NCI-H1436 treated with DMSO at 0.1 percent for 48 hours (cell line): ENCODE measurements around the gene PSMF1.

ENCODE experiments used
- DNase-seq: peaks from one replicate; lab custom pipeline; 2025; lab: John Stamatoyannopoulos, UW

PSMF1 gene

DNA sequence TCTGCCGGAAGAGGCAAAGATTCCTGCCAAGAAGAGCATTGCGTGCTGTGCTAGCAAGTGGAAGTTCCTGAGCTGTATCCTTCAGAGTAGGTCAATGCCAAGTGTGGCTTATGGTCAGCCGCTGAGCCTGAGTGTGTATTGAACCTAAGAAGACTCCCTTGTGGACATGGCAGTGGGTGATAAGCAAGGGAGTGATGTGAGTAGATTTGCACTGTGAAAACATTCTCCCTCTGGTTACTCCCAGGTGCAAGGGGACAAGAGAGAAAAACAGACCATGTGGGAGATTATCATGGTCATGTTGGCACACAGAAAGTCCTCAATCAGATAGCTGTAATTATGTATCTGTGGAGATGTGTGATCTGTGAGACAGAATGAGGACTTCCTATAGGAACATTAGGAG lies 72.4 kb downstream of the PSMF1 start:
- no peak for DNase-seq

DNA sequence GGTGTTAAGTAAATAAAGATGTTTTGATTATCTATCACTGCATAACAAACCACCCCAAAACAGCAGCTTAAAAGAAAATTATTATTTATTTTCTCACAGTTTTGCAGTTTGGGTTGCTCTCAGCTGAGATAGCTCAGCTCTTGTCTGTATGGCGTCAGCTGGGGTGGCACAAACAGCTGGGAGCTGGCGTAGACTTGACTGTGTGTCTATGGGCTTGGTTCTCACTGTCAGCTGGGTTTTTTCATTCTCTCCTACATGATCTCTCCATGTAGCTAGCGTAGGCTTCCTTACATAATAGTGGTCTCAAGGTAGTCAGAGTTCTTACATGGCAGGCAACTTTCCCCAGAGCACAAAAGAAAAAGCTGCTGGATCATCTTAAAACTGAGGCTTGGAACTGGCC lies 72.9 kb downstream of the PSMF1 start:
- DNase-seq: no peak

DNA sequence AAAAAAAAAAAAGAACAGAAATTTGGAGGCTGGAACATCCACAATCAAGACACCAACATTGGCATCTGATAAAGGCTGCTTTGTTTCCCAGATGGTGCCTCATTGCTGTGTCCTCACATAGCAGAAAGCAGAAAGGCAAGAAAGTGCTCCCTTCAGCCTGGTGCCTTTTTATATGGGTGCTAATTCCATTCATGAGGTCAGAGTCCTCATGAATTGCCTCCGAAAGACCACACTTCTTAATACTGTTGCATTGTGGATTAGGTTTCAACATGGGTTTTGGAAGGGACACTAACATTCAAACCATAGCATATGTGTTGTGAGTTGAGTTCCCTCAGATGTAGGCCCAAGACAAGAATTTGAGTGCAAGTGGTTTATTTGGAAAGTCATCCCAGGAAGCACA lies 76.8 kb downstream of the PSMF1 start:
- no peak for DNase-seq

DNA sequence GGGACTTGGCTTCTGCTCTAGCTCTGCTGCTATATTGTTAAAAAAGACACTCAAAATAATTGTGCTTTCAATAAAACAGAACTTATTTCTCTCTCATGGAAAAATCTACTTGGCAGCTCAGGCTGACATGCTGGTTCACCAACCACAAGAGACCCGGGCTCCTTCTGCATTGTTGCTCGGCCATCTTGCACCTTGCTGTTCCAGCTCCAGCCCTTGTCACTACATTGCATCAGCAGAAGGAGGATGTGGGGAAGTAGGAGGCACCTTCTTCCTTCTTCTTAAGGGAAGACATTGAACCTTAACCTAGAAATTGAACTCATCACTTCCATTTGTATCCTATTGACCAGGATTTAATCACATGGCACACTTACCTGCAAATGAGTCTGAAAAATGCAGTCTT lies 78.2 kb downstream of the PSMF1 start:
- DNase-seq: no peak

DNA sequence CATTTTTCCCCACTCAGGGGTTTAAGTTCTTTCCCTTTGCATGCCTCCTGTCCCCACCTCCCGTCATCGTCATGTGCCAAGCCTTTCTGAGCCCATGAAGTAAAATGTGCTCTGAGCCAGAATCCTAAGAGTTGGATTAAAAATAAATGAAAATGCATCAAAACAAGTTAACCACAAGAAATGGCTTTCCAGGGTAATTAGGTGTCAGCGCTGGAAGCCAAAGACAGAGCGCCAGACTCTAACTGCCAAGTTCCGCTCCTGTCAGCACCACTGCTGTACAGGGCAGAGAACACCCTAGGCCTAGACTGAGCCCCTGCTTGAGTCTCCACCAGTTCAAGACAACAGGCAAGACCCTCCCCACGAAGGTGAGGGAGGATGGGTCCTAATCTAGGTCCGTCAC lies 79.4 kb downstream of the PSMF1 start:
- DNase-seq: no peak

DNA sequence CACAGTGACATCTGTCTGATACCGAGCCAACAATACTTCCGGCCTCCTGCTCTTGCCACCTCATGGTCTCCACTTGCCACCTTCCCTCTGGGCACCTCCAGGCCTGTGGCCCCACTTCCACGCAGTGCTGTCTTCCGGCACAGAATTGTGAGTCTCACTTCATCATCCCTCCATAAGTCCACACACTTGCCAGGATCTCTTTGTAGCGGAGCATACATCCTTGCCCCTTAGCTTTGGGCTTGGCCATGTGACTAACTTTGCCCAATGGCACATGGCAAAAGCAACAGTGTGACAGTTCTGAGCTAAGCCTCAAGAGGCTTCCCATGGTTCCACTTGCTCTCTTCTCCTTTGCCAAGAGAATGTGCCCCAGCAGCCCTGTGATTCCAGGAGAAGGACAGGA lies 80.3 kb downstream of the PSMF1 start:
- no peak for DNase-seq

DNA sequence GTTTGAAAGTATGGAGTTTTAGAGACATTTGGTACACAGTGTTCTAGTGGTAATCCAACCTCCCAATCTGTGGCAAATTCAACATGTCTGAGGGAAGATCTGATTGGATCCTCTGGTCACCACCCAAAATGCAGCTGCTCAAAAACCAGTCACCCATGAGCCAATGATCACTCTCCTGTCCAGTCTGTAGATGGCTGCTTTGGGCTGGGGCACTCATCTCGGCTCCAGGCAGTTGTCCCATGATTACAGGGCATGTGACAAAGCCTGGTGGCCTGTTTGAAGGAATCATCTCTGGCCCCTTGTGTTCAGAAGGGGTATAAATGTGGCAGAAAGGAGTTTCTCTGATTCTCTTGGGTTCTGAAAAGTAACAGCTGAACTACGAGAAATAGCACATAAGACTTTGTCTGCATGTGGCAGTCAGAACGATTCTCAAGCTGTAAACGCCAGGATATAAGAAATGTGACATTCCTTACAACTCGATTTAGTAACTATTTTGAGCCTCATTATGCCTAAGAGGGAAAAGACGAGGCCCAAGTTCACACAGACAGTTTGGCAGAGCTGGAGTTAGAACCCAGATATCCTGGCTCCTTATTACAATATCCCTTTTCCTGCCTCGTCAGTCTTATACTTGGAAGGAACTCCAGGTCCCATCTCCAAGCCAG lies 80.9 kb downstream of the PSMF1 start:
- no peak for DNase-seq

DNA sequence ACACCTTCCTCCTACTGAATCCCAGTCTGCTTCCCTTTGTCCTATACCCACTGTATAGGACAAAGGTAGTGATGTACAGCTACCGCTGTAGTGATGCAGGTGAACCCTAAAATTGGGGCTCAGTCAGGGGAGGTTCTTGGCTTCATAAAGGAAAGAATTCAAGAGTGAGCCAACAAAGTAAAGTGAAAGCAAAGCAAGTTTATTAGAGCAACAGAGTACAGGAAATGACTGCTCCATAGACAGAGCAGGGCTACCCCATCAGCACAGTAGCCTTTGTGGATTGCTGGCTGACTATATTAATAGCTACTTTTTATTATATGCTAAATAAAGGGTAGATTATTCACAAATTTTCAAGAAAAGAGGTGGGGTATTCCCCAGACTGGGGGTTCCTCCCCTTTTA lies 81.6 kb downstream of the PSMF1 start:
- DNase-seq: no peak

DNA sequence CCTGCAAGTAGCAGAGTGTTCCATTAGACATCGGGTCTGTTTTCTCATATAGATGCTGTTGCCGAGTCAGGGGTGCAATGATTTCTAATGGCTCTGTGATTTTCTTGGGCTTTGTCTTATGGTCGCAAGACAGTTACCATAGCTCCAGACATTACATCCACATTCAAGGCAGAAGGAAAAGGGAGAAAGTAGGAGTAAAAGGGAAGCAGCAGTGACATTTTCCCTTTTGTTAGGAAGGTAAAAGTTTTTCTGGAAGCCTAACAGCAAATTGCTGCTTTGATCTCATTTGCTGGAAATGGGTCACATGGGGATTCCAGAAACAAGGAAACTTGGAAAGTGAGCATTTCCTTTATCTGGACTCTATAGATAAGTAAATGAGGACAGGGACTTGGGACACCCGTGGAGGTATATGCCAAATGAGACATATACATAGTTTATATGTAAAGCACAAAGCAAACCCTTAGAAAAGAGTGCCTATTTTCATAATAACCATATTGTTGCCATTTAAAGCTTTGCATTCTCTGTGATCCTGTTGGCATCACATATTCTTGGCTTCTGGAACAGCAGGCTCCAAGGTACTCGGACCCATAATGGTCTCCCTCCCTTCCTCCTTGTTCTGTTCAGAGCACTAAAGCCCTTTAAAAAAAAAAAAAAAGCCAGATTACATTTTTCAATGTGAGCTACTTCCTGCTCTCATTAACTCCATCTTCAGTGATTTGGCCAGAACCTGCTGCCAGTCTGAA lies 84.5 kb downstream of the PSMF1 start, which contains the start of gene C20orf202:
Gene C20orf202, plus strand, starts transcription at position 693 of the 743 bp plus-strand sequence. CDS start 132 bp downstream, outside the sequence.
- DNase-seq: no peak

DNA sequence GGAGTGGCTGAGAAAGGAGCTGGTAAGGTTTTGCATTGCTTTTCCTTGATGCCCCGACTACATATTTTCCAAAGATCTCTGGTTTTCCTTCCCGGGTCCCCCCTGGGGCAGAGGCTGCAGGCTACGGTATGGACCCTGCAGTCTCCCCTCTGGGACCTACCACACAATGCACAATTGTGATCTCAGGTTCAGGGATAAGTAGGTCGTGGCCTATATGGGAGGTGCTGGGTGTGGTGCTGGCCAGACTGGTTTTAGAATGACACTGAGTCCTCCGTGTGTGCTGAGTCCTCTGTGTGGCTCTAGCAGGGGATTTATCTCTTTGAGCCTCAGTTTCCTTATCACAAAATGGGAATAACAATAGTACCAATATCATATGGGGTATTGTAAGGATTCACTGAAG lies 85.2 kb downstream of the PSMF1 start:
- DNase-seq: no peak

DNA sequence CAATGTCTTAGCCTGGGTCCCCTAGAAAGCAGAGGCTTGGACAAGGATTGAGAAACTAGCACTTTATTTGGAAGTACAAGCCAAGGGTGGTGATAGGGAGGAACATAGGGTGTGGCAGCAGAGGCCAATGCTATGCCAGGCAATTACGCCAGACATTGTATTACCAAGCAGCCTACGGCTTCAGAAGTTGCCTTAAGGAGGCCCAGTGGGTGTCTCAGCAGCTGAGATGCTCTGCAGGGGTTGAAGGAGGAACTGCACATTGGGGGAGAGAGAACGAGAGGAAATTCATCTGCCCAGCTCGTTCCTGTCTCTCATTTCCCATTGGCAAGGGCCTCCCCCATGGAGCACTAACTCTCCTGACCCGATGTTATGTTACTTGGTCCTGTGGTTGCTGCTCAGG lies 85.7 kb downstream of the PSMF1 start:
- DNase-seq: no peak

DNA sequence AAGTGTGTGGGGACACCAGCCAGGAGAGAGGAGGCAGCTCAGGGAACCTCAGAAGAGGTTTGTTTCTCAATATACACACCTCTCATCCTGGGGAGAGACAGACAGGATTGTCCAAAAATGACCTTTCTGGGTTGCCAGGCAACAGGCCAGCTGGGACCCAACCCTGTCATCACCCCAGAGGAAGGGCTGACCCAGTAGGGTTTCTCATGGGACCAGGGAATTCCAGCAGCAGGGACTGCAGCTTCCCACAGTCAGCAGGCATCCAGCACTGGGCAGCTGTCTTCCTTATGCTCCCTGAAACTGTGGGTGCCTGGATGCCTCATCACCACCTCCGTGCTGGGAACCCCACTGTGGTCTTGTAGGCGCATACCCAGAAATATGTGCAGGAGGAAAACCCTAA lies 86.2 kb downstream of the PSMF1 start:
- no peak for DNase-seq

DNA sequence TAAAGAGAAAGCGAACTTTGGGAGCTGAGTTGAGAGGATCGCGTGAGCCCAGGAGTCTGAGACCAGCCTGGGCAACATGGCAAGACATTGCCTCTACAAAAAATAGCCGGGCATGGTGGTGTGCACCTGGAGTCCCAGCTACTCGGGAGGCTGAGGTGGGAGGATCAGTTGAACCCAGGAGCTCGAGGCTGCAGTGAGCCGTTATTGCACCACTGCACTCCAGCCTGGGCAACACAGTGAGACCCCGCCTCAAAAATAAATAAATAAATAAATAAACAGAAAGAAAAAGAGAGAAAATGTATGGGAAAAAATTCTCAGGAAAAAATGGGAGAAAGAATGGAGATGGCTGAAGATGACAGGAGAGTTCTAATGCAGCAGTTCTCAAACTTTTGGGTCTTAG lies 87.4 kb downstream of the PSMF1 start:
- no peak for DNase-seq

DNA sequence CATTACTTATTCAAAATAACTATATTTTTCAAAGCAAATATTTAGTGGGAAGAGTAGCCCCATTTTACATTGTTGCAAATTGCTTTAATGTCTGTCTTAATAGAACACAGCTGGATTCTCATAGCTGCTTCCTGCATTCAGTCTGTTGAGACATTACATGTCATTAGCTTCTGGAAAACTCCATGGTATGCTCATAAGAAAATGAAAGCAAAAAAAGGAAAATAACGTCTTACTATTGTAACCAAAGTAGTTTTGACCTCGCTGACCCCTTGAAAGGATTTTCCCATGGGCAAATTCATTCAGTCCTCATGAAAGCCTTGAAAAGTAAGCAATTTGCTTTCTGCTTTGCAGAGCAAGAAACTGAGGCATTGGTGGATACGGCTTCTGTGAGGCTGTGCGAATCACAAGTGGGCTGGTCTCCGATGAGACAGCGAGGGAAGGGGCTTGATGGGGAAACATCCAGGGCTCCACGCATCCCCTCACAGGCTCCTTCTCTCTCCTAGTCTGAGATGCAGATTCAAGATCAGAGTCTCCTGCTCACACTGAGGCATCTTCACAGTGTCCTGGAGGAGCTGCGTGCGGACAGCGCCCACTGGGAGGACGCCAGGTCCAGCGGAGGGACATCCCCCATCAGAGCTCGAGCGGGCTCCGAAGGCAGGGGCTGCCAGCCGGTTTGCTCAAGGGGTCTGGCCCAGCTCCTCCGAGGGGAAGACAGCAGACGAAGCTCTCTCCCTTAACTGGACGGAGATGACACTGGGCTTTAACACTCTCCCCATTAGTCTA lies 88.2 kb downstream of the PSMF1 start:
- no peak for DNase-seq

DNA sequence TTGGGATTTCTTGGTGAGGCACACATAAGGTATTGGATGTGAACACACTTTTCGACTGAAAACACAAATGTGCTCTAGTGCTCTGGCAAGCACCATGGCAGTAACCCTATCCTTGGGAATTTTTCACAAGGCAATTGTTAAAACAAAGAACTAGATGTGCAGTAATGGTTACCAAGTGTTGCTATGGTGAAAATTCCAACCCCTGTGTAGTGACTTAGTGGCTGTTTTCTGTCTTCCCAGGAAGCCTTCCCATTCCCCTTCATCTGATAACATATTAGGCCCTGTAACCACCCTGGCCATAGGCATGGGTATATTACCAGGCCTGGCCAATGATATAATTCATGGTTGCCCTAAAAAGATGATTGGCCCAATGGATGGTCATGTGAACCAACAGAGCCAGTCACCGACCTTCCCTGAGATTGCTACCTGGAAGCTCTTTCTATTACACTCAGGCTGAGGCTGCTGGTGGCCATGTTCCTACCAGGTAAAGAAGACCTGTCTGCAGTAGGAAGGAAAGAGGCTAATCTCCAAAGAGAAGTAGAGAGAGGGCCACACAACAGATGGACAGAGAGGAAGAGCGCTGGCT lies 89.0 kb downstream of the PSMF1 start:
- no peak for DNase-seq

DNA sequence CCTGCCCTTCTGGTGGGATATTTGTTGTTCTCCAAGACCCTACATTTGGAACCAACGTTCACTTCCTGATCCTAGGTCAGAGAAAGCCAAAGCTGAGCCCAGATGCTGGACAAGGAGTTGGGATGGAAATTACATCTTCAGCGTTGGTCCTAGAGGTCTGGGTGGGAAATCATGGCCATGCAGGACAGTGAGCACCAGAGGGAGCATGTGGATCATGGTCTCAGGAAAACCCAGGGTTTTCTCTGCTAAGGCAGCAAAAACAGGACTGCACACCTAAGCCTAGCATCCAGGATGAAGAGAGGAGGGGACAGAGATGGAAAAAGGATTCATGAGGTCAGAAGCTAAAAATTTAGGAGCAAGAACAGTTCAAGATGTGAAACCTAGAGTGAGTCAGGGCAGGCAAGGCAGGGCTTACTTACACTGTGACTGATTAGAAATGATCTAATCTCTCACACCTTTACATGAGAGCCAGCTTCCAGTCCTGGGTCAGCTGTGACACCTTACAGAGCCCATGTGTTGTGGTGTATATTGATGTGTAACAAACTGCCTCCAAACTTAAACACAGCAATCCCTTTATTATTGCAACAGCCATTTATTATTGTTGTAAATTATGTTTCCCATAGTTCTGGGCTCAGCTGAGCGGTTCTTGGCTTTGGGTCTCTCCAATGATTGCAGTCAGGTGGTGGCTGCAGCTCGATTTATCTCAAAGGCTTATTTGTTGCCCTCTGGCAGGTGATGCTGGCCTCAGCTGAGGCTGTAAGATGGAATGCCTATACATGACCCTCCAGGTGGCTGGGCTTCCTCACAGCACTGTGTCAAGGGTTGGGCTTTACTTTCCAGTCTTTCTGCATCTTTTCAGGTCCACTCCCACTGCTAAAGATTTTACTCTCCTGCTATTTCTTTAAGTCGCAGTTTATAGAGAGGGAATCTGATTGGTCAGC lies 91.3 kb downstream of the PSMF1 start:
- DNase-seq: no peak

DNA sequence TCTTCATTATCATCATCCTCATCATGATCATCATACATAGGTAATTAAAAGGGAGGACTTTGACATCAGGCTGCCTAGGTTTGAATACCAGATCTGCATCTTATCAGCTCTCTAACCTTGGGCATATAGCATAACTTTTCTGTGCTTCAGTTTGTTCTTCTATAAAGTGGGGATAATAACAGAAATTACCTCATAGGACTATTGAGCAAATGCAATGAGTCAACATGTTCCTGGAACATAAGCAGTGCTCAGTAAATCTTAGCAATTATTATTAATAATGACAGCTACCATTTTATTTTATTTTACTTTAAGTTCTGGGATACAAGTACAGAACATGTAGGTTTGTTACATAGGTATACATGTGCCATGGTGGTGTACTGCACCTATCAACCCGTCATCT lies 92.1 kb downstream of the PSMF1 start:
- DNase-seq: no peak

DNA sequence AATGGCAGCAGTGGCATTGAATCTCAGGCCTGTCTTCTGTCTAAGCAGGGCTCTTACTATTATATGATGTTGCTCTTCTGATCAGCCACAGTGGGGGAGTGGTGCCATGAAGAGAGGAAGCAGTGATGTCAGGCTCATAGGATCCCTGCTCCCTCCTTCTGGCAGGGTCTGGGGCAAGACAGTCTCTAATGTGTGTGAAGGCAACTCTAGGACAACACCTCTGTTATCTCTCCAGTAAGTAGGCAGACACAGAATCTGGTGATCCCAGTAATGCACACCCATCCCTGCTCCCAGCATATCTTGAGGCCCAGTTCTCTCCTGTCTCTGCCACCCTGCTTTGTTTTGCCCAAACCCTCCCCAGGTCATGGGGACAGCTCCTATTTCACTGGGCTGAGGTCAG lies 93.6 kb downstream of the PSMF1 start:
- DNase-seq: no peak

DNA sequence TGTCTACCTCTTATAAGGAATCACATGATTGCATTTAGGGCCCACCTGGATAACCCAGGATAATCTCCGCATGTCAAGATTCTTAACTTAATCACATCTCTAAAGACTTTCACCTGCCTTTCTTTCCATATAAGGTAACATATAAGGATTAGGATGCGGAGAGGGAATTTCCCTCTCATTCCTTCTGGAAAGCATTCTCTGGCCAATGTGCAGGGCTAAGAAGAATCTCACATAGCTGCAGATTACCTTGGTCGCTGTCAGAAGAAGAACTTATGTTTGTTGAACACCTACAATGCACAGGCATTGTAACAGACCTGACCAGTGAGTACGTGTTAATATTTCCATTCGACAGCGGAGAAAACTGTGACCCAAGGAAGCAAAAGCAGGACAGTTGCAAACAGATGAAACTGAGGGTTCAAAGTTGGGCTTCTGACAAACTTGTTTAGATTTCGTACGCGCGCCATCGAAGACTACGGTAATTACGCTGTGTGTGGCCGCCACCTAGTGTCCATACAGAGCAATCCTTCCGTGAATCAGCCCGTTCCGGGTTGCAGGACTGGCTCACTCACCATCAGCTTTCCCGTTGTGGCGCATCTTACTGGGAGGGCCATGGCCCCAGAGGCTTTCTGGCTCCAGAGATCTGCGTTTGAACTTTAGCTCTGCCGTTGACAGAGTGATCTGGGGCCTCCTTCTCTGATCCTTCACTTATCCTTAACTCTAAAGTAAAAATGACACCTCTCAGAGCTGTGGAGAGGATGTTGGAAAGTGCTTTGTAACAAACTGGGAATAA lies 94.4 kb downstream of the PSMF1 start:
- DNase-seq: no peak

DNA sequence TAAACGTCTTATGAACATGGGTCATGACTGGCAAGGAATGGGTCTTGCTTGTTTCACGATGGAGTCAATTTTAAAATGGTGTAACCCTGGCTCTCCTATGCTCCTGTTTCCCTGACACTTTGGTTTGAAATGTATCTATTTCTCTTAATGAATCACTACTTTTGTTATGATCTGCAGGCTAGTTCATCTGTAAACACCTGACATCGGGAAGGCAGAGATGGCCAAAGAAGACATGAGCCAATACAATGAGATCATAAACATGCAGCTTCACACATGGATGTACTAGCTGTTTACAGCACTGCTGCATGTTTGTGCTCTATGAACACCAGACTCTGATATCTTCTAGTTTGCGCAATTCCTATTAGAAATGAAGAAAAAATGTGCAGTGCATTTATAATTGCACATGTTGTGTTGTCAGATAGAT lies 96.4 kb downstream of the PSMF1 start:
- DNase-seq: no peak
